Activated naive CD8-positive, alpha-beta T cell treated with anti-CD3 and anti-CD28 coated beads, Interleukin-2, amount 50 U/mL, for 16 hours (primary cell): ENCODE data around the gene BLTP1.

Source experiments
- DNase-seq: peaks from one replicate; pipeline ENCODE4 v3.0.0-alpha.2; 2020; ENCODE audit warnings: low read depth, low spot score

BLTP1 gene

DNA sequence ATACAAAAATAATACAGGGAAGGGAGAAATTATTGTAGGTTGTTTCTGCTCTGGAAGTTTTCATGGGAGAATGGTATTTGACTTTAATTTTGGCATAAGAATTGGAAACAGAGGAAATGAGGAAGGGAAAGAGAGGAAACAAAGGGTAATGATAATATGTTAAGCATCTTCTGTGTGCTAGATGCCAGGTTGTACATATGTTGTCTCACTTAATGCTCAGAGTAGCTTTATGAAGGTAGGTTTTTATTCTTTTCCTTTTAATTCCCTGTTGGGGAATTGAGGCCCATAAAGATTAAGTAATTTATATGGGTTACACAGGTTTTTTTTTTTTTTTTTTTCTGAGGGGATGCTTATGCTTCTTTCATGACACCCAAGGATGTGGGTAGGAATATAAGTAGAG is 19.2 kb downstream of the BLTP1 start:
- no peak for DNase-seq

- DNase-seq, result no peak
Observed at GRCh38 chr4:122172266-122172665, 20.1 kb downstream of the BLTP1 start.

DNA sequence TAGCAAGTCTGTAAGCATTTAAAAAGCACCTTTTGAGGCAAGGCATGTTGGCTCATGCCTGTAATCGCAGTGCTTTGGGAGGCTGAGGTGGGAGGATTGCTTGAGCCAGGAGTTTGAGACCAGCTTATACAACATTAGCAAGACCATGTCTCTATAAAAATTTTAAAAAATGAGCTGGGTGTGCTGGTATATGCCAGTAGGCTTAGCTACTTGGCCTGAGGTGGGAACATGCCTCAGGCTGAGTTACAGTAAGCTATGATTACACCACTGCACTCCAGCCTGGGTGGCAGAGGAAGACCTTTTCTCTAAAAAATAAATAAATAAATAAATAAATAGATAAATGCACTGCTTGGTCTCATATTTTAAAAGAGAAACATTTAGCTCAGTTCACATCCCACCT is 26.8 kb downstream of the BLTP1 start:
- no peak for DNase-seq

- no peak for DNase-seq
Observed at GRCh38 chr4:122195718-122196117, 43.6 kb downstream of the BLTP1 start.
